ENCODE results near the gene WDR62. TPM values are rescaled to one million over a fixed set of nuclear protein-coding genes. Genes with fewer than 3 reads are reported as not detected.

Gene WDR62
- polyA plus RNA-seq, 1 experiment, result 5.3 TPM

DNA sequence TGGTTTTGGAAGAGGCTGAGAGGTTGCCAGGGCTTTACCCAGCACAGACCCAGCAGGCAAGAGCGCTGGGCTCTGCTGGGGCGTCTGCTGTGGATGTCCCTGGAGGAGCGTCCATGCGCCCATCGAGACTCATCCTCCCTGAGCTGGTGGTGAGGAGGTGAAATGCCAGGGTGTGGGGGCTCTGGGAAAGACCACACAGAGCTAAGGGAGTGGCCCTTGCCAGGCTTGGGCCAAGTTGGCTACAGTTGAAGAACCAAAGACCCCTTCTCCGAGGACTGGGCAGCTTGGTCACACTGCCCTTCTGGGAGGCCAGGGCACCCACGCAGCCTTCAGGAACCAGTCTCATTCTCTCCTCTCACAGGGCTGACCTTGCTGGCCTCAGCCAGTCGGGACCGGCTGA, 31.6 kb downstream of the WDR62 start:
- TF ChIP-seq, protein P1, sequence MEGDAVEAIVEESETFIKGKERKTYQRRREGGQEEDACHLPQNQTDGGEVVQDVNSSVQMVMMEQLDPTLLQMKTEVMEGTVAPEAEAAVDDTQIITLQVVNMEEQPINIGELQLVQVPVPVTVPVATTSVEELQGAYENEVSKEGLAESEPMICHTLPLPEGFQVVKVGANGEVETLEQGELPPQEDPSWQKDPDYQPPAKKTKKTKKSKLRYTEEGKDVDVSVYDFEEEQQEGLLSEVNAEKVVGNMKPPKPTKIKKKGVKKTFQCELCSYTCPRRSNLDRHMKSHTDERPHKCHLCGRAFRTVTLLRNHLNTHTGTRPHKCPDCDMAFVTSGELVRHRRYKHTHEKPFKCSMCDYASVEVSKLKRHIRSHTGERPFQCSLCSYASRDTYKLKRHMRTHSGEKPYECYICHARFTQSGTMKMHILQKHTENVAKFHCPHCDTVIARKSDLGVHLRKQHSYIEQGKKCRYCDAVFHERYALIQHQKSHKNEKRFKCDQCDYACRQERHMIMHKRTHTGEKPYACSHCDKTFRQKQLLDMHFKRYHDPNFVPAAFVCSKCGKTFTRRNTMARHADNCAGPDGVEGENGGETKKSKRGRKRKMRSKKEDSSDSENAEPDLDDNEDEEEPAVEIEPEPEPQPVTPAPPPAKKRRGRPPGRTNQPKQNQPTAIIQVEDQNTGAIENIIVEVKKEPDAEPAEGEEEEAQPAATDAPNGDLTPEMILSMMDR (IDR thresholded peaks at IDR 0.05; ENCODE audit: insufficient read depth, low read depth, low read length), result no peak
- POLR2A ChIA-PET, result no interaction called here
- DNase-seq (ENCODE audit: low read depth), result no peak
- Histone ChIP-seq H3K4me3 (ENCODE audit: low read depth, low read length) (no peak overlapping the region), H3K27me3 (ENCODE audit: control insufficient read depth, insufficient read depth, low read length) (no peaks in the 10 kb centered on the region), H3K36me3 (ENCODE audit: control insufficient read depth, insufficient read depth, low read length) (peaks cover 3% of the 10 kb centered on the region)
- CTCF ChIA-PET, result no interaction called here

DNA sequence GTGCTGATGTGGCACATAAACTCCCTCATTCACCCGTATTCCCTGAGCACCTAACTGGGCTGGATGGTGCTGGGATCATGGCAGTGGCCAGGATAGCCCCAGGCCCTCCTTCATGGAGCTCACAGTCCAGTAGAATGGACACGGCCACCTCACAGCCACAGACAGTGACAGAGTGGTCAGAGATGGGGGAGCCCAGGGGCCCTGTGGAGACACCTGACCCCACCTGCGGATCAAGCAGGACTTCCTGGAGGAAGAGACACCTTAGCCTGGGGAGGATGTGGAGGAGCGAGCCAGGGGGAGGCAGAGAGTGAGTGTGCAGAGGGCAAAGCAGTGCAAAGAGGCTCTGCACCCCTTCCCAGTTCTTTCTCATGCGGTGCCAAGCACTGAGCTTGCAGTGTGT, 35.1 kb downstream of the WDR62 start:
- TF ChIP-seq, protein P1 (IDR thresholded peaks at IDR 0.05; ENCODE audit: insufficient read depth, low read depth, low read length), result no peak
- H3K27me3 ChIP-seq (ENCODE audit: control insufficient read depth, insufficient read depth, low read length), result no peaks in the 10 kb centered on the region
- H3K36me3 ChIP-seq (ENCODE audit: control insufficient read depth, insufficient read depth, low read length), result peaks cover 5% of the 10 kb centered on the region
- no peak overlapping the region for H3K4me3 ChIP-seq (ENCODE audit: low read depth, low read length)
- no peak for DNase-seq (ENCODE audit: low read depth)
- ChIA-PET POLR2A (no interaction called here), CTCF (interaction anchor here (0.8 kb wide), 1 partner anchor 31 kb away, joined by 3 read pairs; no protein-coding TSS in a partner anchor)

DNA sequence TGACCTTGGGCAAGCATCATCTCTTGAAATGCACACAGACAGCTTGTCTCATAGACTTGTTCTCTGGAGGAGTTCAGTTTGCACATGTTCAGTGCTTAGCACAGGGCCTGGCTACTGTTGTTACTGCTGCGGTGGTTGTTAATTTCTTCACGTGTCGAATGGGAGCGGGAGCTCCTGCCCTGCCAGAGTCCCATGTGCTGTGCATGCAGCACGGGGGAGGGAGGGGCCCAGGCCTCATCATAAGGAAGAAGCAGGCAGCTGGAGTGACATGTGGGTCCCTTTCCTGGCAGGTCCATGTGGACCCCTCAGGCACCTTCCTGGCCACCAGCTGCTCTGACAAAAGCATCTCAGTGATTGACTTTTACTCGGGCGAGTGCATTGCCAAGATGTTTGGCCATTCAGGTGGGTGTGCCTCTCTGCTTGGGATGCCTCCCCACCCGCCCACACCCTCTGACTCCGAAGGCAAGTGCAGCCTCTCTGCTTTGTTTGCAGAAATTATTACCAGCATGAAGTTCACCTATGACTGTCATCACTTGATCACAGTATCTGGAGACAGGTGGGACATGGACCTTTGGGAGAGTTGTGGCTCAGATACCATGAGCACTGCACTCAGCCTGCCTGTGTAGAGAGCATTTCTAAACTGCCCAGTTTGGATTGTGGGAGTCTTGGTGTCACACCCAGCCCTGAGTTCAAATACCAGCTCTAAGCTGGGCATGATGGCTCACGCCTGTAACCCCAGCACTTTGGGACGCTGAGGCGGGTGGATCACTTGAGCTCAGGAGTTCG, 36.4 kb downstream of the WDR62 start:
- CTCF ChIA-PET, result no interaction called here
- Histone ChIP-seq H3K27me3 (ENCODE audit: control insufficient read depth, insufficient read depth, low read length) (no peaks in the 10 kb centered on the region), H3K4me3 (ENCODE audit: low read depth, low read length) (no peak overlapping the region), H3K36me3 (ENCODE audit: control insufficient read depth, insufficient read depth, low read length) (peaks cover 5% of the 10 kb centered on the region)
- POLR2A ChIA-PET, result no interaction called here
- no peak for DNase-seq (ENCODE audit: low read depth)
- TF ChIP-seq, protein P1 (IDR thresholded peaks at IDR 0.05; ENCODE audit: insufficient read depth, low read depth, low read length), result no peak

DNA sequence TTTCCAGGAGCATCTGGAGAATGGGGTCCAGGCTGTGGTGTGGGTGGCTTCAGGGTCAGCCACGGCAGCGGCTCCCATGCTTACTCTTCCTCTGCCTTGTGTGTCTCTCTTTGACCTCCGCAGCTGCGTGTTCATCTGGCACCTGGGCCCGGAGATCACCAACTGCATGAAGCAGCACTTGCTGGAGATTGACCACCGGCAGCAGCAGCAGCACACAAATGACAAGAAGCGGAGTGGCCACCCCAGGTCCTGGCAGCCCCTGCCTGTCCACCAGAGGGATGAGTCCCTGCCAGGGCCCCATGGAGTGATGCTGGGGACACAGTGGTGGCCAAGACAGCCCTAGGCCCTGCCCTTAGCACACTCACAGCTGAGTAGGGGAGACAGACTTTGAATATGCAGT, 37.9 kb downstream of the WDR62 start:
- CTCF ChIA-PET, result no interaction called here
- Histone ChIP-seq H3K36me3 (ENCODE audit: control insufficient read depth, insufficient read depth, low read length) (peaks cover 4% of the 10 kb centered on the region), H3K4me3 (ENCODE audit: low read depth, low read length) (no peak overlapping the region), H3K27me3 (ENCODE audit: control insufficient read depth, insufficient read depth, low read length) (no peaks in the 10 kb centered on the region)
- TF ChIP-seq, protein P1 (IDR thresholded peaks at IDR 0.05; ENCODE audit: insufficient read depth, low read depth, low read length), result no peak
- DNase-seq (ENCODE audit: low read depth), result no peak
- POLR2A ChIA-PET, result no interaction called here

DNA sequence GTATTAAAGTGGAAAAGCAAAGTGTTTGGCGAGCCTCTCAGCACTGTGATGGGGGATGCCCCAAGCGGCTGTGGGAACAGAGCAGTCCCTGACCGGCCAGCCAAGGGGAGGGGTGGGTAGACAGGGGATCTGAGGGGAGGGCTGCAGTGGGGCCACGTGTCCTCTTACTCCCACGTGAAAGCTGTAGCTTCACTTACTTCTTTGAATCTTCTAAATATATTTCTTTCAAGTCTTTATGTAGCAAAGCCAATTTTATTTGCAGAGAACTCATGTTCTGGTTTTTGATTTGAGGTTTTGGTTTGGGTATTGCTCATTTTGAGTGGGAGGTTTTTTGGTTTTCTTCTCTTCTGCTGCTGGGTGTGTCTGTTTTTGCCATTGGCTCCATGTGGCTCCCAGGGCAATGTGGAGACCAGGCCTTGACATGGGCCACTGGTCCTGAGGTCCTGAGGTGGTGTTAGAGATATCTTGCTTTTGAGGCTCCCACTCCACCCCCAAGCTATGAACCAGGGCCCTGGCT, 38.5 kb downstream of the WDR62 start:
- H3K4me3 ChIP-seq (ENCODE audit: low read depth, low read length), result no peak overlapping the region
- TF ChIP-seq, protein P1 (IDR thresholded peaks at IDR 0.05; ENCODE audit: insufficient read depth, low read depth, low read length), result no peak
- no peaks in the 10 kb centered on the region for H3K27me3 ChIP-seq (ENCODE audit: control insufficient read depth, insufficient read depth, low read length)
- ChIA-PET CTCF (no interaction called here), POLR2A (no interaction called here)
- no peak for DNase-seq (ENCODE audit: low read depth)
- H3K36me3 ChIP-seq (ENCODE audit: control insufficient read depth, insufficient read depth, low read length), result peaks cover 4% of the 10 kb centered on the region

All from BJ (cell line).